Muscle layer of duodenum (tissue), 2 donors: ENCODE data around the gene RGS19.
A peak's percentile ranks its signal among the peaks of the same experiment; 100 is the strongest.
"Not testable (repeated sequence)": the region's sequence is repeated elsewhere in the genome, so short reads cannot be mapped to it uniquely, and the experiment has no call there.

ENCODE experiments used
- H3K27ac ChIP-seq: one replicate; pipeline ENCODE4 v1.7.0; 2013; ENCODE audit warnings: mild to moderate bottlenecking, low read length
- H3K27me3 ChIP-seq: one replicate; pipeline ENCODE4 v1.7.0; 2013; ENCODE audit warnings: low read depth, mild to moderate bottlenecking, control low read depth, low read length
- H3K36me3 ChIP-seq, 2 donors: one replicate each; pipeline ENCODE4 v1.7.0; 2013; ENCODE audit warnings: low read length in 2 of 2, control low read depth in 1 of 2, mild to moderate bottlenecking in 1 of 2; ENCODE audit not compliant: insufficient read depth in 2 of 2, control insufficient read depth in 1 of 2
- H3K4me1 ChIP-seq, 2 donors: one replicate each; pipeline ENCODE4 v1.7.0; 2013; ENCODE audit warnings: low read length in 2 of 2, mild to moderate bottlenecking in 2 of 2, control low read depth in 1 of 2, moderate library complexity in 1 of 2; ENCODE audit not compliant: insufficient read depth in 2 of 2, control insufficient read depth in 1 of 2
- H3K4me3 ChIP-seq, 2 donors: one replicate each; pipeline ENCODE4 v1.7.0; 2013; ENCODE audit warnings: low read length in 2 of 2, low read depth in 1 of 2, mild to moderate bottlenecking in 1 of 2
- H3K9me3 ChIP-seq, 2 donors: one replicate each; pipeline ENCODE4 v1.7.0; 2013; ENCODE audit warnings: low read length in 2 of 2, control low read depth in 1 of 2, mild to moderate bottlenecking in 1 of 2; ENCODE audit not compliant: control insufficient read depth in 1 of 2
- donor health status: healthy.

The RGS19 gene, protein sequence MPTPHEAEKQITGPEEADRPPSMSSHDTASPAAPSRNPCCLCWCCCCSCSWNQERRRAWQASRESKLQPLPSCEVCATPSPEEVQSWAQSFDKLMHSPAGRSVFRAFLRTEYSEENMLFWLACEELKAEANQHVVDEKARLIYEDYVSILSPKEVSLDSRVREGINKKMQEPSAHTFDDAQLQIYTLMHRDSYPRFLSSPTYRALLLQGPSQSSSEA

GRCh38 chr20:64079273-64080012, at the start of gene RGS19:
Gene RGS19, minus strand, starts transcription at chr20:64079518. Its CDS starts 2,632 bp downstream, at chr20:64076886.
- Histone ChIP-seq H3K9me3 (no peaks in the 10 kb centered on the region), H3K4me3 (peak within 1 kb of the TSS; percentile 57 to 82), H3K27ac (peak within 1 kb of the TSS; percentile 39), H3K4me1 (peaks cover 8 to 33% of the 10 kb centered on the region in 2 donors), H3K36me3 (peaks cover 0 to 2% of the 10 kb centered on the region in 2 donors), H3K27me3 (peaks cover 5% of the 10 kb centered on the region)

DNA sequence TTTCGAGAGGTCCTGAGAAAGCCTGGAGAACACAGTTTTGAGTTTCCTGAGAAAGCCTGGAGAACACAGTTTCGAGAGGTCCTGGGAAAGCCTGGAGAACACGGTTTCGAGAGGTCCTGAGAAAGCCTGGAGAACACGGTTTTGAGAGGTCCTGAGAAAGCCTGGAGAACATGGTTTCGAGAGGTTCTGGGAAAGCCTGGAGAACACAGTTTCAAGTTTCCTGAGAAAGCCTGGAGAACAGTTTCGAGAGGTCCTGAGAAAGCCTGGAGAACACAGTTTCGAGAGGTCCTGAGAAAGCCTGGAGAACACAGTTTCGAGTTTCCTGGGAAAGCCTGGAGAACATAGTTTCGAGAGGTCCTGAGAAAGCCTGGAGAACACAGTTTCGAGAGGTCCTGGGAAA, 44.2 kb upstream of the RGS19 start:
- H3K9me3 ChIP-seq, H3K27ac ChIP-seq, H3K4me3 ChIP-seq, H3K27me3 ChIP-seq, H3K36me3 ChIP-seq, H3K4me1 ChIP-seq: not testable (repeated sequence)

DNA sequence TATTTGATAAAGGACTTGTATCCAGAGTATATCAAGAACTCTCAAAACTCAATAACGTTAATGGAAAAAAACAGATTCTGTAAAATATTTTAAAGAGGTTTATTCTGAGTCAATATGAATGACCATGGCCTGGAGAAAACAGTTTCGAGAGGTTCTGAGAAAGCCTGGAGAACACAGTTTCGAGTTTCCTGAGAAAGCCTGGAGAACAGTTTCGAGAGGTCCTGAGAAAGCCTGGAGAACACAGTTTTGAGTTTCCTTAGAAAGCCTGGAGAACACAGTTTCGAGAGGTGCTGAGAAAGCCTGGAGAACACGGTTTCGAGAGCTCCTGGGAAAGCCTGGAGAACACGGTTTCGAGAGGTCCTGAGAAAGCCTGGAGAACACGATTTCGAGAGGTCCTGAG, 43.6 kb upstream of the RGS19 start:
- not testable (repeated sequence) for H3K27me3 ChIP-seq, H3K9me3 ChIP-seq, H3K4me3 ChIP-seq, H3K27ac ChIP-seq, H3K36me3 ChIP-seq, H3K4me1 ChIP-seq

- H3K9me3 ChIP-seq: no peaks in the 10 kb centered on the region
- H3K27me3 ChIP-seq: peaks cover 5% of the 10 kb centered on the region
- peaks cover 3 to 7% of the 10 kb centered on the region in 2 donors for H3K4me1 ChIP-seq
- no peak overlapping the region for H3K4me3 ChIP-seq
- H3K36me3 ChIP-seq: no peaks in the 10 kb centered on the region
- H3K27ac ChIP-seq: no peak overlapping the region
These were observed 42.3 kb upstream of the RGS19 start for GRCh38 chr20:64121586-64121985.

DNA sequence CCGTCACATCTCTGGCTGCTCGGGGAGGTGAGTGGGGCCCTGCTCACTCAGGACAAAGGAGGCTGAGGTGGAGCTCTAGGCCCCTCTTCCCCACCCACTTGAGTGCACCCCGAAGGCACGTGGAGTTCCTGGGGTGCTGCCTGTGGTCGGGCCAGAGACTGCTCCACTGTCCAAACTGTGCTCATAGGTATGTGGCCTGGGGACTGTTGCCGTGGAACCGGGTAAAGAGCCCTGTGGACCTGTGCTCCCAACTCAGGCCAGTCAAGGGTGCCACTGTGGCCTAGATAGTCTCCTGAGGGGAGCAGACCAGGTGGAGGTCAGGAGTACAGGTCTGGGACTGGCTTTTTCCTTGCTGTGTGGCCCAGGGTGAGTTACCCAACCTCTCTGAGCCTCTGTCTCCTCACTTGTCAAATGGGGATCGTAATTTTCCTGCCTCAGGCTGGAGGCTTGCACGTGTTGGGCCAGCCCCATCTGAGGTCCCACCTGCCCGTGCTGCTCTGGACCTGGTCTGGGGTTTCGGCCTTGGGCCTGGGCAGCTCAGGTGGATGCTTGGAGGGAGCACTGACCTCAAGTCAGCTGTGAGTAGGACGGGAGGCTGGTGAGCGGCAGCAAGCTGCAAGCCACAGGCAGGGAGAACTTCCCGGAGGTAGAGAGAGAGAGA, 40.5 kb upstream of the RGS19 start:
- no peak overlapping the region for H3K27ac ChIP-seq

DNA sequence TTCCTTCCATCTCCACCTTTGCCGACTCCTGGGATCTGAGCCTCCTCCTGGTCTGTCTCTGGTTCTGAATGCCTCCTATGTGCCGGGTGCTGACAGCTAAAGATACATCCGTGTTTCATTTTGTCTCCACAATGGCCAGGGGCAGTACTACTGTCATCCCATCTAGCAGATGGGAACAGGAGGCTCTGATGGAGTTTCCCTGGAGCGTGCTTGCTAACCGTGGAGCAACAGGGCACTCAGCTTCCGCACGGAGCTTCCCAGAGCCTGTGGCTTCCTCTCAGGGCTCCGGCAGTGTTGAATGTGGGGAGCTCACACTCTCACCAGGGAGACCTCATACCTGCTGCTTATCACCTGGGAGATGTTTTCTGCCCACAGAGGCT, 40.0 kb upstream of the RGS19 start:
- no peaks in the 10 kb centered on the region for H3K9me3 ChIP-seq
- H3K4me3 ChIP-seq: no peak overlapping the region
- H3K27ac ChIP-seq: no peak overlapping the region
- H3K27me3 ChIP-seq: peaks cover 5% of the 10 kb centered on the region
- peaks cover 3 to 7% of the 10 kb centered on the region in 2 donors for H3K4me1 ChIP-seq
- H3K36me3 ChIP-seq: no peaks in the 10 kb centered on the region

More for the DNA sequence above, 40.5 kb upstream of the RGS19 start:
- H3K36me3 ChIP-seq: no peaks in the 10 kb centered on the region
- peaks cover 3 to 7% of the 10 kb centered on the region in 2 donors for H3K4me1 ChIP-seq
- peak overlapping the region in 1 of 2 donors; percentile 37 for H3K4me3 ChIP-seq
- peaks cover 5% of the 10 kb centered on the region for H3K27me3 ChIP-seq
- H3K9me3 ChIP-seq: no peaks in the 10 kb centered on the region

DNA sequence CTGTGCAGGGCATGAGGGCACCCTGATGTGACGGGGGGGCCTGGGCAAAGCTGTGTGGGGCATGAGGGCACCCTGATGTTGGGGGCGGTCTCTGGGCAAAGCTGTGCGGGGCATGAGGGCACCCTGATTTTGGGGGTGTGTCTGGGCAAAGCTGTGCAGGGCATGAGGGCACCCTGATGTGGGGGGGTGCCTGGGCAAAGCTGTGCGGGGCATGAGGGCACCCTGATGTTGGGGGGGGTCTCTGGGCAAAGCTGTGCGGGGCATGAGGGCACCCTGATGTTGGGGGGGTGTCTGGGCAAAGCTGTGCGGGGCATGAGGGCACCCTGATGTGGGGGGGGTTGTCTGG, 38.1 kb upstream of the RGS19 start:
- not testable (repeated sequence) for H3K4me1 ChIP-seq, H3K9me3 ChIP-seq, H3K27me3 ChIP-seq

DNA sequence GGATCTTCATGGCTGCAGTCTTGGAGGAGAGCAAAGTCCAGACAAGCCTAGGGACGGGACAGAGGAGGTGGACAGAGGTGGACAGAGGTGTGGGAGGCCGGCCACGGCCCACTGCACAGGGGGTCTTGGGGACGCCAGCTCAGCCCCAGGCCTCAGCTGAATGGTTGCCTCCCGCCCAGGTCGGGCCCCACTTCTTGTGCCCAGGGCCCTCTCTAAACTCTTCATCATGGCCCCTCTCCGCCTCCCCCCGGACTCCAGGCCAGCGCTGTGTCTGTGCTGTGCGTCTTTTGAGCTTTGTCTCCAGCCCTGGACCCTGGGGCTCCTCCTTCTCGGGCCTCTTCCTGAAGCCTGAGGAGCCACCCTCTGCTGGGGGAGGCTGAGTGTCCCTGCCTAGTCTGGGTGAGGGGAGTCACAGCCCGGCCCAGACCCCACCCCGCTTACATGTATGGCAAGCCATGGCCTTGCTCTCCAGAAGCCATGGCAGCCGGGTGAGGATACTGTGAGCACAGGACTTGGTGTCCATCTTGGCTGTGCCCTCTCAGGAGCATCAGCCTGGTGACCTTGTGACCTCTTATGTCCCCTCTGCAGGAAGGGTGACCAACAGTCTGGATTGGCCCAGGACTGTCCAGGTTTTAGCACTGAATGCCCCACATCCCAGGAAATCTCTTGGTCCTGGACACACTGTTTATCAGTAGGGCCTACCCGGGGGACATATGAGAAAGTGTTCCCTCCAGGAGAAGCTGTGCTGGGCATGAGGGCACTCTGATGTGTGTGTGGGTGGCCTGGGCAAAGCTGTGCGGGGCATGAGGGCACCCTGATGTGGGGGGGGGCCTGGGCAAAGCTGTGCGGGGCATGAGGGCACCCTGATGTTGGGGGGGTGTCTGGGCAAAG, 37.5 kb upstream of the RGS19 start:
- no peaks in the 10 kb centered on the region for H3K36me3 ChIP-seq
- H3K27me3 ChIP-seq: peaks cover 3% of the 10 kb centered on the region
- H3K4me1 ChIP-seq: peaks cover 3 to 7% of the 10 kb centered on the region in 2 donors
- H3K4me3 ChIP-seq: no peak overlapping the region
- H3K27ac ChIP-seq: no peak overlapping the region
- H3K9me3 ChIP-seq: no peaks in the 10 kb centered on the region

More for the DNA sequence above, 38.1 kb upstream of the RGS19 start:
- not testable (repeated sequence) for H3K4me3 ChIP-seq, H3K36me3 ChIP-seq, H3K27ac ChIP-seq

DNA sequence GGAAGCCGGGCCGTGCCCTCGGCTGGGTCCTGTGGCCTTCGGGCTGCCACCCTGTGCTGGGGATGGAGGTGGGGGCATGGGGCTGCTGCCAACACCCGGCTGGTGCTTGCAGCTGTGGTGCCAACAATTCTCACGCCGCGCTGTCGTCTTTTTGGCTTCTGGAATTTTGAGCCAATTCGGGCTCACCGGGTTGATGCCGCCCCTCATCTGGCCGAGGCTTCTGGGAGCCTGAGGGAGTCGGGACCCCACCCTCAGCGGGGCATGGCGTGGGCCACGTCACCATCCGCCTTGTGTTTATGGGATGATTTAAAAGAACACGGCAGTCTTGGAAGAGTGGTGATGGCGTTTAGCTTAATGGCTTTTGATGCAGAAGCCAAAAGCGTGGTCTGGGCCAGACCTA, 36.7 kb upstream of the RGS19 start:
- H3K27me3 ChIP-seq: no peaks in the 10 kb centered on the region
- peaks cover 3 to 7% of the 10 kb centered on the region in 2 donors for H3K4me1 ChIP-seq
- H3K36me3 ChIP-seq: no peaks in the 10 kb centered on the region
- H3K27ac ChIP-seq: no peak overlapping the region
- no peak overlapping the region for H3K4me3 ChIP-seq
- no peaks in the 10 kb centered on the region for H3K9me3 ChIP-seq

- no peaks in the 10 kb centered on the region for H3K27me3 ChIP-seq
- H3K4me3 ChIP-seq: no peak overlapping the region
- no peaks in the 10 kb centered on the region for H3K9me3 ChIP-seq
- peaks cover 3% of the 10 kb centered on the region in 2 donors for H3K4me1 ChIP-seq
- no peaks in the 10 kb centered on the region for H3K36me3 ChIP-seq
- no peak overlapping the region for H3K27ac ChIP-seq
These were observed 36.0 kb upstream of the RGS19 start for GRCh38 chr20:64115171-64115911.
